ENCODE measurements around the gene CBX1. TPM values are rescaled to one million over a fixed set of nuclear protein-coding genes. Genes with fewer than 3 reads are reported as not detected.

CBX1 gene
- polyA plus RNA-seq, 1 experiment = 68.2 TPM

DNA sequence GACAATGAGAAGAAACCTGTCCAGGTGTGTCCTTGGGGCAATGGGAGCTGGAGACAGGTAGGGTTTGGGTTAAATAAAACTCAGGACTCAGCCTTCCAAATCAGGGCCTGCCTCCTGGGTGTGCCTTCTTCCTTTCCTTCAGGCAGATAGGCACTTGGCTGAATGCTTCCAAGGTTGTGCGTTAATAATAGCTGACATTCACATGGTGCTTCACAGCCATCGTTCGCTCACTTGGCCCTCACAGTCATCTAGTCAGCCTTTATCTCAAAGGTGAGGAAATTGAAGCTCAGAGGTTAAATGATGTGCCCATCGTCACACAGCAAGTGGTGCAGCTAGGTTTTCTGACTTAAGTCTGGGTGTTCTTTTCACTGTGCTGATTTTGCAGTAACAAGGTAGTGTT lies 43.7 kb downstream of the CBX1 start:
- Histone ChIP-seq H3K9me3 (ENCODE audit: control insufficient read depth, insufficient read depth, low read length) (no peaks in the 10 kb centered on the region), H3K4me3 (ENCODE audit: low read depth, low read length) (no peak overlapping the region), H3K27ac (ENCODE audit: low read depth, low read length) (no peak overlapping the region), H3K27me3 (ENCODE audit: control insufficient read depth, insufficient read depth, low read length) (no peaks in the 10 kb centered on the region)
- no peak for DNase-seq (ENCODE audit: low read depth, low spot score)
- CTCF ChIA-PET = interaction anchor here (1.1 kb wide), 1 partner anchor 31 kb away, joined by 4 read pairs; no protein-coding TSS in a partner anchor
- POLR2A ChIA-PET = interaction anchor here (1.9 kb wide), 1 partner anchor 9 kb away, joined by 6 read pairs; the partner anchor contains the start of gene NFE2L1
- TF ChIP-seq, protein P1, sequence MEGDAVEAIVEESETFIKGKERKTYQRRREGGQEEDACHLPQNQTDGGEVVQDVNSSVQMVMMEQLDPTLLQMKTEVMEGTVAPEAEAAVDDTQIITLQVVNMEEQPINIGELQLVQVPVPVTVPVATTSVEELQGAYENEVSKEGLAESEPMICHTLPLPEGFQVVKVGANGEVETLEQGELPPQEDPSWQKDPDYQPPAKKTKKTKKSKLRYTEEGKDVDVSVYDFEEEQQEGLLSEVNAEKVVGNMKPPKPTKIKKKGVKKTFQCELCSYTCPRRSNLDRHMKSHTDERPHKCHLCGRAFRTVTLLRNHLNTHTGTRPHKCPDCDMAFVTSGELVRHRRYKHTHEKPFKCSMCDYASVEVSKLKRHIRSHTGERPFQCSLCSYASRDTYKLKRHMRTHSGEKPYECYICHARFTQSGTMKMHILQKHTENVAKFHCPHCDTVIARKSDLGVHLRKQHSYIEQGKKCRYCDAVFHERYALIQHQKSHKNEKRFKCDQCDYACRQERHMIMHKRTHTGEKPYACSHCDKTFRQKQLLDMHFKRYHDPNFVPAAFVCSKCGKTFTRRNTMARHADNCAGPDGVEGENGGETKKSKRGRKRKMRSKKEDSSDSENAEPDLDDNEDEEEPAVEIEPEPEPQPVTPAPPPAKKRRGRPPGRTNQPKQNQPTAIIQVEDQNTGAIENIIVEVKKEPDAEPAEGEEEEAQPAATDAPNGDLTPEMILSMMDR (IDR thresholded peaks at IDR 0.05; ENCODE audit: low read depth, low read length) = no peak

DNA sequence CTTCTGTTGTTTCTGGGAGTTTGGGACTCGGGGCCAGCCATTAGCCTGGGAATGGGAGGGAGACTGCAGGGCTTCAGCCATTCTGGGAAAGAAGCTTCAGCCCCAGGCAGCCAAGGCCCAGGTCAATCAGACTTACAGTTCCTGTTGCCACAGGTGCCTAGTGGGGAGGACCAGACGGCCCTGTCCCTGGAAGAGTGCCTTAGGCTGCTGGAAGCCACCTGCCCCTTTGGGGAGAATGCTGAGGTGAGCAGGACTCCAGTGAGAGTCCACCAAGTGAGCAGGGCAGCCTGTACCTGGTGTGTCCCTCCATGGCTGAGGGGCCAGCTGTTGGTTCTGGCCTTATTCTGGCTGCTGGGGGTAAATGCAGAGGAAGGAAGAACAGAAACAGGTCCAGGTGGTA lies 44.4 kb downstream of the CBX1 start:
- Histone ChIP-seq H3K27me3 (ENCODE audit: control insufficient read depth, insufficient read depth, low read length) (no peaks in the 10 kb centered on the region), H3K9me3 (ENCODE audit: control insufficient read depth, insufficient read depth, low read length) (no peaks in the 10 kb centered on the region), H3K27ac (ENCODE audit: low read depth, low read length) (peak overlapping the region; percentile 83), H3K4me3 (ENCODE audit: low read depth, low read length) (no peak overlapping the region)
- DNase-seq (ENCODE audit: low read depth, low spot score) = no peak
- CTCF ChIA-PET = interaction anchor here (1.1 to 2.5 kb wide), 3 partner anchors 10 to 32 kb away, joined by 3 to 10 read pairs (median 6); no protein-coding TSS in a partner anchor
- TF ChIP-seq, protein P1 (IDR thresholded peaks at IDR 0.05; ENCODE audit: low read depth, low read length) = no peak
- POLR2A ChIA-PET = no interaction called here

DNA sequence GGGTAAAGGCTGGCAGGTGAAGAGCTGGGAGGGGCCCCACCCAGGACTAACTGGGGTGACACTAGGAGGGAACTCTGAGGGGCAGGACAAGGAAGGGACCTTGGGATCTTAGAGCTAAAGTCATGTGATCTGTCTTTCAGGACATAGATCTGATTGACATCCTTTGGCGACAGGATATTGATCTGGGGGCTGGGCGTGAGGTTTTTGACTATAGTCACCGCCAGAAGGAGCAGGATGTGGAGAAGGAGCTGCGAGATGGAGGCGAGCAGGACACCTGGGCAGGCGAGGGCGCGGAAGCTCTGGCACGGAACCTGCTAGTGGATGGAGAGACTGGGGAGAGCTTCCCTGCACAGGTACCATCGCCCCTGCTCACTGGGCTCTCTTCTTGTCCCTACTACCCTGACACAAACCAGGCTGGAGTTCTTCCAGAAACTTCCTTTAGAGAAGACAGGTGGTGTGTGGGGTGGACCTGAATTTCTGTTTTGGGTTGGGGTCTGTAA lies 45.0 kb downstream of the CBX1 start:
- no peaks in the 10 kb centered on the region for H3K9me3 ChIP-seq (ENCODE audit: control insufficient read depth, insufficient read depth, low read length)
- TF ChIP-seq, protein P1 (IDR thresholded peaks at IDR 0.05; ENCODE audit: low read depth, low read length) = no peak
- ChIA-PET CTCF (interaction anchor here (1.1 to 2.5 kb wide), 5 partner anchors 10 to 78 kb away, joined by 3 to 10 read pairs (median 6); no protein-coding TSS in a partner anchor), POLR2A (no interaction called here)
- peak overlapping the region; percentile 83 for H3K27ac ChIP-seq (ENCODE audit: low read depth, low read length)
- no peak overlapping the region for H3K4me3 ChIP-seq (ENCODE audit: low read depth, low read length)
- no peaks in the 10 kb centered on the region for H3K27me3 ChIP-seq (ENCODE audit: control insufficient read depth, insufficient read depth, low read length)
- DNase-seq (ENCODE audit: low read depth, low spot score) = no peak

DNA sequence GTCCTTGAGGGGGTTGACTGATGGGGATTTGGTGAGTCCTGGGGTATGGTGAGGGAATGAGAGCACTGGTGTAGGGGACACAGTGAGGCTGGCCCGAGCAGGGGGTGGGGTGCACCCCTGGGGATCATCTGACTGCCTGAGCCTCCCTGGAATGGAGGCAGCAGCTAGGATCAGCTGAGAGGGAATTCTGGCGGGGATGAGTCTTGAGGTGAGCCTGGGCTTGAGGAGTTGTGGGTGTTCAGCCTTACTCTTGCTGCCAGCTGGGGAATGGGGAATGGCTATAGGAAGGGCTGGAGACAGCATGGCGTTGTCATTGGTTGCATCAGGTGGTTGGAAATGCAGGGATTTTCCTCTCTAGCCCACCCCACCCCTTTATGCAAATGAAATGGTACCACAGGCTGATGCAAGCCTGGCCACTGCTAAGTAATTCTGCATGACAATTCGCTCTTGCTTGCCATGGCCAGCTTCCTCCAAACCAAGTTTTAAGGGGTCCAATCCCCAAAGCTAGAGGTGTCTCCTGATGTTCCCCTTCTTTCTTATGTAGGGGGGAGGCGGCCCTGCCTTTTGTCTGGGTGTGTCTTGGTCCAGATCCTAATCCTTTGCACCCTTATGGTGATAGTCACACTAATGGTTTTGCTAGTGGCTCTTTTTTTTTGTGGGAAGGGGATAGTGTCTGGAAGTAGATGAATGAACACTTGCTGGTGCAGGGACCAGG lies 45.6 kb downstream of the CBX1 start:
- Histone ChIP-seq H3K27me3 (ENCODE audit: control insufficient read depth, insufficient read depth, low read length) (no peaks in the 10 kb centered on the region), H3K9me3 (ENCODE audit: control insufficient read depth, insufficient read depth, low read length) (no peaks in the 10 kb centered on the region), H3K4me3 (ENCODE audit: low read depth, low read length) (peak overlapping the region; percentile 10; the same call in 1 of the 2 replicates), H3K27ac (ENCODE audit: low read depth, low read length) (peak overlapping the region; percentile 83)
- peak; percentile 60 for DNase-seq (ENCODE audit: low read depth, low spot score)
- CTCF ChIA-PET = interaction anchor here (1.1 to 2.5 kb wide), 7 partner anchors 11 to 77 kb away, joined by 3 to 10 read pairs (median 5); no protein-coding TSS in a partner anchor
- TF ChIP-seq, protein P1 (IDR thresholded peaks at IDR 0.05; ENCODE audit: low read depth, low read length) = no peak
- POLR2A ChIA-PET = no interaction called here

All from AG04450 (cell line).